ENCODE results near the gene C1QTNF1.

Gene C1QTNF1

DNA sequence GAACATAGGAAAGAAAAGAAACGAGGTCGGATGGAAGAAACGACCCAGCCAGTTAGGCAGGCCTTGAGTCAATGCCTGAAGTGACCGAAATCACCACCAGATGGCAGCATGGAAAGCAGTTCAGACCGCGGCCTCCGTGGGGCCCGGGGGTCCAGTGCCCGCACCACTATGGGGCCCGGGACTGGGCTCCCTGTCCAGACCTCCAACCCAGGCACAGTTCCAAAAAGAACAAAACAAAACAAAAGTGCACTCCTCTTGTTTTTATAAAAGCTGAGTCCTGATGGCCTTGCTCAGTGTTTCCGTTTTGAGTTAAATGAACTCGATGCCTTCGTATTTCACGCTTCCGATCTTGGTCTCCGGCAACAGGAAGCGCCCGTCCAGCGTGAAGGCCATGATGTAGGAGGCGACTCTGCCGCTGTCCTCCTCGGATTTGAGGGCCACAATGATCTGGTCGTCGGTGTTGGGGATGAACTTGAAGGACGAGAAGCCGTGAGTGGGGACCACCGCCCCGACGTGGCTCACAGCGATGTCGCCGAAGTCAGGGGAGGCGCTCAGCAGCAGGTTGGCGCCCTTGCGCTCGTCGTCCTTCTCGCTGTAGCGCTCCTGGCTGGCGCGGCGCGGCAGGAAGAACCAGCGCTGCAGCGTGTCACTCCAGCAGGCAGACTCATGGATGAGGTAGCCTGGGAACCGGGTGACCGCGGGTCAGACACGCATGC lies 30.6 kb upstream of the C1QTNF1 start:
- no peak for DNase-seq

DNA sequence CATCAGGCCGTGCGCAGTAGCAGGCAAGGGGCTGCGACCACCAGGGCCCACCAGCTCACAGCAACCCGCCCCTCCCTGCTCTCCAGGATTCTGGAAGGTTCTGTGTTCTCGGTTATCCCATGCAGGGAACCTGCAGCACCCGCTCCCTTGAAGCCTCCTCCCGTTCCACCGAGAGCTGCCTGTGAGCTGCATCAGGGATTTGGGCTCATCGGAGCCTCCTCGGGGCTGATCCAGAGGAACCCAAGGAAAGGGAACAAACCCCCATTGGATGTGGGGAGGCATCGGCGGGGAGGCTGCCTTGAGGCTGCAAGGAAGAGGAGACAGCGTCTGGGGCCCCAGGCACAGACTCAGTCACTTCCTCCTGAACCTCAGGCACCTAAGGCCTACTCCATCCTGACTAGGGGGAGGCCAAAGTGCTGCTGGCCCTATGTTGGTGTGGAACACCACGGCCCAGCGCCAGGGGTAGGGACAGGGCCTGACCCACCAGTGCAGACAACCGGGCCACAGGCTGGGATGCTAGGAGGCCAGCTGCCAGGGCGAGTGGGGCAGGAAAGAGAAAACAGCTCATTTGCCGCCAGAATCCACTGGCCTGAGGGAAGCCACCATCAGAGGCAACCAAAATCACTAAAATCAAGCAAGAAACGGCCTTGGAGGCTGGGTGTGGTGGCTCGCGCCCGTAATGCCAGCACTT lies 29.8 kb upstream of the C1QTNF1 start:
- DNase-seq: no peak

DNA sequence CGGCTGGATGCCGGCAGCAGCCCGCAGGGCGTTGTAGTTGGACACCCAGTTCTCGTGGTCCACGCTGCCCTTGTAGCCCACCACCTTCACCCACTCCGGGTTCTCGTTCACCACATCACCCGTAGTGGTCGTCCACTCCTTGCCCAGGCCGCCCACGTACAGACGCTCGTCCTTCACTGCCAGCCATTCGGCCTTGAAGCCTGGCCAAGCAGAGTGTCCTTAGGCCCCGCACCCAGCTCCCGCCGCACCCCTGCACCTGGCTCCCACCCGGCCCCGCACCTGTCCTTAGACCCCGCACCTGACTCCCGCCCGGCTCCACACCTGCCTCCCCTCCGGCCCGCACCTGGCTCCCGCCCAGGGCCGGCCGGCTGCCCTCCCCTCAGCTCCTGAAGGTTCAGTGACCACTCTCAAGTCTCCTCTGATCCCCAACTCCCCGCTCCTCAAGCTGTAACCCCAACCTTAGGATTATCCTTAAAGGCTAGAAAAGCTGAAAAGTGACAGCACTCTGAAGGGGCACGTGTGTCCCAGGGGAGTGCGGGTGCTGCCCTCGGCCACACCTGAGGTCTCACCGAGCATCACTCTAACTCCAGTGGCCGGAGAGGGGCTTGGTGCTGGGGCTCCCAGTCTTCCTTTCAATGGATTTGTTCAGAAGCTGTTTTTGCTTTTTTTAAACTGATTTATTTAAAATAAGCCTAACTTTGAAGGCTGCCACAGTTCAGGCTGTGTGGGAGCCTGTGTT lies 28.8 kb upstream of the C1QTNF1 start:
- DNase-seq: no peak

DNA sequence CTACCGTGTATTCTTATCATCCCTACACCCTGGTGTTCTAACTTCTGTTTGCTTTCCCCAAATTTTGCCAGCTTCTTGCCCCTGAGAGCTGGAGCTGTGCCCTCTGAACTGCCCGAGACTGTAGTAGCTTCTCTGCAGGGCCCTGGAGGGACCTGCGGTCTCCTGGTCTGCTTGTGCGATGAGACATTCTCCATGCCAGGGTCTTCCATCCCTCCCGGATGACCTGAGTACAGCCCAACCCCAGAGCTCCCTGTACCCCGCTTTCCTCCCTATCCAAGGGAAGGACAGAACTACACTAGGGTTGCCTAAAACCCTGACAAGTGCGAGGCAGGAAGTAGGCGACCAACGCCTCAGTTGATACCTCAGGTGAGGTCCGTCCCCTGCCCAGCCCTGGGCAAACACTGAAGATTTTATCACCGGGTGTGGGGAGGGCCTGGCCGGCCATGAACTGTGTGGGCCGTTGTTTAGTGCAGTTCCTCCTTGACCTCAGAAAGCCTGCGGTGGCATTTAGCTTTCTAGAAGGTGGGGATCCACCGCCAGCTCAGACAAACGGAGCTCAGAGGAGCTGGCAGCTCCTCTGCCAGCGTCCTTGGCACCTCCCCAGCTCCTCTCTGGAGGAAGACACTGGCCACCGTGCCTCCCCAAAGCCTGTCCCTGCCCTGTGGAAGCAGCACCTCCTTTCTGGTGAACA lies 28.1 kb upstream of the C1QTNF1 start:
- no peak for DNase-seq

DNA sequence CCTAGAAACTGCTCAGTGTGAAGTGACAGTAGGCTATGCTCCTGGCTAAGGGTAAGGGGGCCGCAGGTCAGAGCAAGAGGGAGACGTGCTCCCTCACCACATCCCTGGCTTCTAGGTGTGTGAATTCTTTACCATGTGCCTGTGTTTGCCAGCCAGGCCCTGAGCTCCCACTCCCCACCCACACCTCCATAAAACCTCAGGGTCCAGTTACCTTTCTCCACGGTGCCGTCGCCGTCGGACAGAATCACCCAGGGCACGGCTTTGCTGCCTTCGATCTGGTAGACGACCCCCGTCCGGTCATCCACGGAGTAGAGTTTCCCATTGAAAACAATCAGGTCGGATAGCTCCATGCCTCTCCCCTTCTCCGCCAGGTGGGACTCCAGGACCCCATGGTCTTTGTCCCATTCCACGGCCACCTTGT lies 27.2 kb upstream of the C1QTNF1 start:
- DNase-seq: no peak

DNA sequence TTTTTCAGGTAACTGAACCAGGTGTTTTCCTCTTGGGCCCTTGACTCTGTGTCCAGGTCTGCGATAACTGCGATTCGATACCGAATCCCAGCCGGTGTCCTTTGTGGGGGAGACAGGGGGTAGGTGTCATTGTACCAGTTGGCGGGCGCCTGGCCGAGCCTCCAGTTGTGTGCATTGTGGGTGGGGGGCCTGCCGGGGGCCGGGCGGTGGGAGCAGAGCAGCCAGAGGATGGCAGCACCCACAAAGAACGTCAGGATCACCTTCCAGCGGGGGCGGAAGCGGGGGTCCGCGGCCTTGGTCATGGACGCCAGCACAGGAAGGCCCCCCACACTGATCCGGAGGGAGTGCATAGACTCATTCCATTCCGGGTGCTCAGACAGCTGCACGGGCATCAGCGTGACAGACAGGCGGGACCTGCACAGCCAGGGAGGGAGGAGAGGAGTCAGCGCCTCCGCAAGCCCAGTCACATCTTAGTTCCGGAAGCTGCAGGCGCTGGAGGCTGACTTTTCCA lies 26.7 kb upstream of the C1QTNF1 start:
- no peak for DNase-seq

DNA sequence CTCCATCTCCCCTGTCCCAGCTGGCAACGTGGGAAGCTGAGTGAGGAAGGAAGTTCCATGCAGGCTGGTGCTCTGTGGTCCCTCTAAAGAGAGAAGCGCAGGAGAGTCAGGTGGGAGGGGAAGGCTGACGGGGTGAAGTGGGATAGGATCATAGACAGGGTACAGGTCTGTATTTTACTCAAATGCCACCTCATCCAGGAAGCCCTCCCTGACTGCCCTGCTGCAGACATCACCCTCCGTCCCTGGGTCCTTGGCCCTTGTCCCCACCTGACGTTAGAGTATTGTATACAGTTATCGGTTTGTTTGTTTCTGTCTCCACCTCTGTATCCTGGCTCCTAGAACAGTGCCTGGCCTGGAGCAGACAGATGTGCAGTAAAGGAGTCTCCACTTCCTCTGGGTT lies 26.1 kb upstream of the C1QTNF1 start:
- no peak for DNase-seq

DNA sequence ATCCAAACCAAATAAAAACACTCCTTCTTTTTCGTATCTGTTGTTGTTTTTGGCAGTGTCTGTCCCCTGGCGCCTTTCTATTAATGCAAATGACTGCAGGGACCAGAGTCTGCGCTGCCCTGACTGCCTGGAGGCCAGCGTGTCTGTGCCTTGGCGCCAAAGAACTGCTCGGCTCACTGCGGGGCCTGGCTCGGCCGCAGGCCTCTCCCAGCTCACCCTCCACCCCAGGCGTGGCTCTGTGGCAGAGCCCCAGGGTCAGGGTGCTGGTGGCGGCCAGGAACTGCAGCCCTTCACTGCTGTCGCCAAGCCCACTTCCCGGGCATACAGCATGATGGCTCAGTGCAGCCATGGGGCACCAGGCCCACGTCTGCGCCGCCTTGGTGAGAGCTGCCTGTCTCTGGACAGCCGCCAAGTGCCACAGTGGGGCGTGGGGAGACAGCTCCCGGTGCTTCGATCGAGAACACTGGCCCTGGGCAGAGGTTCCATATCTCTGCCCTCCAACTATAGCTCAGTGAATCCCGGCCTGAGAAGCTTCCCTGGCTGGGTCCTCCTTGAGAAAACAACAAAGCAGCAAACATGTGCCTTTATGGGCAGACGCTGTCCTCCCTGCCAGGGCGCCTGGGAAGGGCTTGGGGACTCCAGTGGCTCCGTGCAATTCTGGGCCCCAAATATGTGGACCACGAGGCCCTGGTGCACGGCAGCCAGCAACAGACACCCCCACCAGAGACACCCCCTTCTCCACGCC lies 25.5 kb upstream of the C1QTNF1 start:
- no peak for DNase-seq

DNA sequence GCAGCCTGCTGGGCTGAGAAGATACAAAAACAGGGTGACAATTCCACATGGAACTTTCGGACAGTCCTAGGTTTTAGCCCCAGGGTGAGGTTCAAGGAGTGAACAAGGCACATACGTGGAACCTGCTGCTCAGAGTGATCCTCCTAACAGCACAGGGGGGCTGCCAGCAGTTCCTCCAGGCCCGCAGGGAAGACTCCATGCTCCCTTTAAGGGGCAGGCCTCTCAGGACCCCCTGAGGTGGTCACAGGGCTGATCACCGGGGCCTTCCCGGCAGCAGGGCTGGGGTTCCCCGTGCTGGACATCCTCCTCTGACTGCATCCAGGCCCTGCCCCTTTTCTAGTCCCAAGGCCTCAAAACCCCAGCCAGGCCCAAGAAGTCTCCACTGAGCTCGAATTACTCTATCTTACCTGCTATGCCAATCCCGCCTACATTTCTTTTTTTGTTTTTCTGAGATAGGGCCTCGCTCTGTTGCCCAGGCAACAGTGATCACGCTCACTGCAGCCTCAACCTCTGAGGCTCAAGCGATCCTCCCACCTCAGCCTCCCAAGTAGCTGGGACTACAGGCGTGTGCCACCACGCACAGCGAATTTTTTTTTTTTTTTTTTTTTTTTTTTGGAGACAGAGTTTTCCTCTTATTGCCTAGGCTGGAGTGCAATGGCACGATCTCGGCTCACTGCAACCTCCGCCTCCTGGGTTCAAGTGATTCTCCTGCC lies 24.8 kb upstream of the C1QTNF1 start:
- no peak for DNase-seq

DNA sequence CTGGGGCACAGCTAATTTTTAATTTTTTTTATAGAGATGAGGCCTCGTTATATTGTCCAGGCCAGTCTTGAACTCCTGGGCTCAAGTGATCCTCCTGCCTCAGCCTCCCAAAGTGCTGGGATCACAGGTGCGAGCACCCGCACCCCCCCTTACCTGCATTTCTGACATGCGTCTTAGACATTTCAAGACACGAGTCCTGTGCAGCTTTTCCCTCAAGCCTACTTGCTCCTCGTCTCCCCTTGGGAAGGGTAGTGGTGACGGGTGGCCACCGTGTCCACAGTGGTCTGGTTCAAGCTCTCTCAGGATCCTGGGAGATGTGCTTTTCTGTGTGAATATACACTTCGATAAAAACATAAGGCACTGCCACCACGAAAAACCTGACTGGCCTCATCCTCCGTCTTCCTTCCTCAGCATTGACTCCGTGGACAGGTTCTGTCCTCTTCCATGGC lies 24.0 kb upstream of the C1QTNF1 start:
- DNase-seq: no peak

DNA sequence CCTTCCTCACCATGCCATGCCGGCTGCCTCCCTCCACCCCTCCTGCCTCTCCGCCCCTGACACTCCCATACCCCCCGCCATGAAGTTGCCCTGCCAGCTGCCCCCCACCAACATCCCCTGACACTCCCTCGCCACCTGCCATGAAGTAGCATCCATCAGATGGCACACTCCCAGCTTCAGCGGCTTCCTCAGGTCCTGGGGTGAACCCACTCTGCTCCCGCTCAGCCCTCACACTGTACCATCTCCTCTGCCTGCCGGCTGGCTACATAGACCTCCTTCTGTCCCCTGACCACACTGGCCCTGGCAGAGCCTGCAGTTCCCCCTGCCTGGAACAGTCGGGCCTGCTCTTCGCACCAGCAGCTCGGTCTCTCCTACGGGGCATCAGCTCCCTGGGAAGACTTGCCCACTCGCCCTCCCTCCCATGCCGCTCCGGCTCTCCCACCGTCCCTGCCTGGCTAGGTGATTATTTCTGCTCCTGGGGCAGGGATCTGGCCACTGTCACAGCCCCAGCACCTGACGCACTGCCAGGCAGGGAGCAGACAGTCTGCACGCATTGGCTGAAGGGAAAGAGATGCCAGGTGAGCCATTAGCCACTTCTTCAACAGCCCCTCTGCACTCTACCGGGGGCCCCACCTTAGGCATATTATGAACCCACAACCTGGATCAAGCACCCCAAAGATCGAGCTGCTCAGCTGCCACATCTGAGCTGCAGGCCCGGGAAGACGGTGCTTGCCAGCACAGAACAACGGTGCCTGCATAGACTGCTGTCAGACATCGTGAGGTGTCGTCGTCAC lies 23.4 kb upstream of the C1QTNF1 start:
- DNase-seq: no peak

DNA sequence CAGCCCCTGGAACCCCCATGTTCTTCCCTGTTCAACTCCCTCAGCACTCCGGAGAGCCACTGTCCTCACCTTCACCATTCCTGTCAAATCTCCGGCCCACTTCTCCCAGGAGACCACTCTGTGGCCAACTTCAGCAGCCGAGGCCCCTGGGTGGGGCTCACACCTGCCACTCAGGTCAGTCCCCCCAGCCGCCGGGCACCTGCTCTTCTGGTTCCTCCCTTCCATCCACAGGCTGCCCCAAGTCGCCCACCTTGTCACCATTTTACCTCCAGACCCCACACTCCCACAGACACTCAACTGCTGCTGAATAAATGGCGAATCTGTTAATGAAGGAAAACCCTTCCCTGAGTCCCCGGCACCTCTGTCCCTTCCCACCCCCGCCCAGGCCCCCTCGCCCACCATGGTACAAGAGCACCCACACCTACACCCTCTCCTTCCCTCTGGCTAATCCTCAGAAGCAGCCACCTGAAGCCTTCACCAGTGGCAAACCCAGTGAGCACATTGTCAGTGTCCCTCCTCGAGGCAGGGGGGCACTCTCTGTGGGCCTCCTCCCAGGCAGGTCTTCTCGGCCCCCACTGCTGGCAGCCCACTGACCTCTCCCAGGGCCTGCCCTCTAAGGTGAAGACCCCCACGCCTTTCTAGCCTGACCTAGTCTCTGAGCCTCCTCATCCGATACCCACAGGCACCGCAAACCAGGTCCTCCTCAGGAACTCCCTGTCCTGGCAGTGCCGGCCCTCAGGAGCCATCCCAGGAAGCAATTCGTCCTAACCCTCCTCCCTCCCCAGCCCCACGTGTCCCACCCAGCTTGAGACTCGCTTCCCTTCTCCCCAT lies 22.6 kb upstream of the C1QTNF1 start:
- DNase-seq: no peak

DNA sequence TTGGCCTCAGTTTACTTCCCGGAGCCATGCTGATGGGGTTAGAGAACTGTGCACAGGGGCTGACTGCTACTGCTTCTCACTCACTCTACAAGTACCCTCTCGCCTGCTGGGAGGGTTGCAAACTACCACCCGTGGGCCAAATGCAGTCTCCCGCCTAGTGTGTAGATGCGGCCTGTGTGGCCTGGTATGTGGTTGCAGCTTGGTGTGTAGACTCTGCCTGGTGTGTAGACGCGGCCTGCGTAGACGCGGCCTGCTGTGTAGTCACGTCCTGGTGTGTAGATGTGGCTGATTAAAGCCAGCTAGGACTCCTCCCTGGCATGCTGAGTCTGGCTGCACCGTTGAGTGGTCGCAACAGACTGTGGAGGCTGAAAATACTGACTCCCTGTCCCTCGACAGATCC lies 21.7 kb upstream of the C1QTNF1 start:
- no peak for DNase-seq

DNA sequence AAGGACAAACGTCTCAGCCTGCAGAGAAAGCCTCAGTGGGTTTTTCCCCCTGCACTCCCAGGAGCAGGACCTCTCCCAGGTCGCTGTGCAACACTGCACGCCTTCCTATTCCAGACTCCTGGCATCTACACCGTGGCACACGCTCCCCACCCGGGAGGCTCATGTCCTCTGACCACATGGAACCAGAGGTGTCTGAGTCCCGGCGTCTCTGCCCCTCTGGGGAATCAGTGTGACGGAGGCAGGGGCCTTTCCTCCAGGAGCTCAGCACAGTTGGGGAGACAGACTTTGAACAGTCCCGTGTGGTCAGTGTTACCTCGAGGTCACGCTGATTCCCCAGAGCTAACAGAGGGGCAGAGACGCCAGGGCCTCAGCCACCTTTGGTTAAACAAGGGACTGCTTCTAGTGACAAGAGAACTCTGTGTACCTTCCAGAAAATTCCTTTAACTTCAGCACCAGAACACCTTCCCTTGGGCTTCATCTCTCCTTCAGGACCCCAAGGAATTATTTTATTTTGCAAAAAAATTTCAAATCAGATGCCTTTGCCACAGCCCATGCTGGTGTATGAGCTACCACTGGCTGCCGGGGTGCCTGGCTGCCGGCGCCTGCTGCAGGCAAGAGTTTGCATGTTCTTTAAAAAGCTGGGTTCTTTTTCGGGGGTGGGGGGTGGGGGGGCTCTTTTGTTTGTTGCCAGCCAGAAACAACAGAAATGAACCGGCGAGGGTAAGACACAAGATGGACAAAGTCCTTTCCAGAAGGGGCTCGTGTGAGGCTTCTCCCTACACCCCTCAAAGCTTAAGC lies 21.0 kb upstream of the C1QTNF1 start:
- no peak for DNase-seq

DNA sequence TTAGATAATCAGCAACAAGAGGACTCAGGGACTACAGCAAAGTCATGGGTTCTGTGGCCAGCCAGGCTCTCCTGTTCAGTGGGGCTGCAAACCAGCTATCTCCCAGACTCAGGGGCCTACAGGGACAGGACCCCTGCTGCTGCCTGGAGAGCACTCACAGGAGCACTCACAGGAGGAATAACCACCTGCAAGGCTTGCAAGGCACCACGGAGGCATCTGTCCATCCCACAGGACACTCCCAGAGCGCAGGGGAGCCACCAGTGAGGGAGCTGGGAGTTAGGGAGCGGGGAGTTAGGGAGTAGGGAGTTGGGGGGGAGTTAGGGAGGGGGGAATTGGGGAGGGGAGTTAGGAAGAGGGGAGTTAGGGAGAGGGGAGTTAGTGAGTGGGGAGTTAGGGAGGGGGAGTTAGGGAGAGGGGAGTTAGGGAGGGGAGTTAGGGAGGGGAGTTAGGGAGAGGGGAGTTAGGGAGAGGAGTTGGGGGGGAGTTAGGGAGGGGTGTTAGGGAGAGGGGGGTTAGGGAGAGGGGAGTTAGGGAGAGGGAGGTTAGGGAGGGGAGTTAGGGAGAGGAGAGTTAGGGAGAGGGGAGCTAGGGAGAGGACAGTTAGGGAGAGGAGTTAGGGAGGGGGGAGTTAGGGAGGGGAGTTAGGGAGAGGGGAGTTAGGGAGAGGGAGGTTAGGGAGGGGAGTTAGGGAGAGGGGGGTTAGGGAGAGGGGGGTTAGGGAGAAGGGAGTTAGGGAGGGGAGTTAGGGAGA lies 20.1 kb upstream of the C1QTNF1 start:
- DNase-seq: no peak

DNA sequence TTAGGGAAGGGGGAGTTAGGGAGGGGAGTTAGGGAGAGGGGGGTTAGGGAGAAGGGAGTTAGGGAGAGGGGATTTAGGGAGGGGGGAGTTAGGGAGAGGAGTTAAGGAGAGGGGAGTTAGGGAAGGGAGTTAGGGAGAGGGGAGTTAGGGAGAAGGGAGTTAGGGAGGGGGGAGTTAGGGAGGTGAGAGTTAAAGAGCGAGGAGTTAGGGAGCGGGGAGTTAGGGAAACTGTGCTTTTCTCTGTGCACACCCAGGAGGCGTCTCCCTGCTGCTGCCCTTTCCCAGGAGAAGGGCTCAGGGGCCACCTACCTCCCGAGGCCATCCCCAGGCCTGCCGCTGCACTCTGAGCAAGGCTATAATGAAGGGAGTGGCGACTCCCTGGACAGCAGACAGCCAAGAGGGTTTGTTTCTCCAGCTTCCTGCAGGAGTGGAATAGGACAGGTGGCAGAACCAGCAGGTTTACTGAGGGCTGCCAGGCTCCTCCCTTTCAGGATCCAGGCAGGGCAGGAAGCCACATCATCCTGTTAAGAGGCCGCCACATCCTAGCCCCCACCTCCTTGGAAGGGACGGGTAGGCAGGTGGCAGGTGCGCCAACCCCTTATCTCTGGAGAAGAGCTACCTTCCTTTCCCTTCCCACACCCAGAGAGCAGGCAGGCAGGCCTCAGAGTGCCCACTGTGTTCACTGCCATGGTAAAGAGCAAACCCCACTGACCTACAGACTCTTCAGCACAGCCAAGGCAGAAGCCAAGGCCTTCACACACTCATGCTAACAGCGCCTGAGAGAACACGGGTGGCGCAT lies 18.7 kb upstream of the C1QTNF1 start:
- DNase-seq: no peak

DNA sequence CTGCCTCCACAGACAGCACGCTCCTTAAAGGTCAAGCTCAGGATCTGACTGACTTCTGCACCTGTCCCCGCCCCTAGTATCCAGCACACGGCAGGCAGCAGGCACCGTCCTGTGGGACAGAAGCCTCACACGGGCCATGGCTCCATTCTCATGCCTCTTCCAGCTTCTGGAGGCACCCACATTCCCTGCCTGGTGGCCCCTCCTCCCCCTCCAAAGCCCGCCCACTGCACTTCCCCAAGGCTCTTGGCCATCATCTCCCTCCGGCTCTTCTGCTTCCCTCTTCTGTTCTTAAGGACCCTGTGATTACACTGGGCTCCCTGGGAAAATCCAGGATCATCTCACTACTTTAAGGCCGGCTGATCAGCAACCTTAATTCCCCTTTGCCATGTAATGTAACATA lies 17.9 kb upstream of the C1QTNF1 start:
- DNase-seq: no peak
